DMS53 treated with DMSO at 0.1 percent for 48 hours (cell line): Measurements from ENCODE around the gene B3GALNT2.
A peak's percentile ranks its signal among the peaks of the same experiment; 100 is the strongest.
"Not testable (repeated sequence)": the region's sequence is repeated elsewhere in the genome, so short reads cannot be mapped to it uniquely, and the experiment has no call there.

Source experiments
- DNase-seq: peaks from one replicate; lab custom pipeline; 2025; ENCODE audit not compliant: unreplicated experiment; lab: John Stamatoyannopoulos, UW

B3GALNT2 gene

GRCh38 chr1:235504122-235504493 lies at the start of gene B3GALNT2:
Gene B3GALNT2 (minus strand): TSS chr1:235504452. CDS start chr1:235504252, 200 bp downstream.
- DNase-seq = no peak

DNA sequence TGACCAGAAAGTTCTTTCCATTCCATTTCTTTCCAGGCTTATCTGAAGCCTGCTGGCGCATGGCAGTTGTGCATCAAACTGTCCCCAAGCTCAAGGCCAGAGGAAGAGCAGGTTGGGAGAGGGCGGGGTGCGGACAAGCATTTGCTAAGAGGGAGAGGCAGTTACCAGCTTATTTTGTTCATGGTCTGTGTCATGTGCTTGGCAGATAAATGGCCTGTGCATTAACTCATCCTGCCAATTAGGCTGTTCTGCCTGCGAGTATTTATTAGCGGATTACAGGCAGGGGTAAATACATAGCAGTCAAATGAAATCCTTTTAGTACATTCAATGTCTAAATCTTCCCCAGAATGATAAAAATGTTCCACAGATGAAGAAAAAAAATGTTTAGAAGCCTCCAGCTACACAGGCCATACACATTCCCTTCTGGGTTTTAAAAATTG lies 48.9 kb upstream of the B3GALNT2 start:
- no peak for DNase-seq

DNA sequence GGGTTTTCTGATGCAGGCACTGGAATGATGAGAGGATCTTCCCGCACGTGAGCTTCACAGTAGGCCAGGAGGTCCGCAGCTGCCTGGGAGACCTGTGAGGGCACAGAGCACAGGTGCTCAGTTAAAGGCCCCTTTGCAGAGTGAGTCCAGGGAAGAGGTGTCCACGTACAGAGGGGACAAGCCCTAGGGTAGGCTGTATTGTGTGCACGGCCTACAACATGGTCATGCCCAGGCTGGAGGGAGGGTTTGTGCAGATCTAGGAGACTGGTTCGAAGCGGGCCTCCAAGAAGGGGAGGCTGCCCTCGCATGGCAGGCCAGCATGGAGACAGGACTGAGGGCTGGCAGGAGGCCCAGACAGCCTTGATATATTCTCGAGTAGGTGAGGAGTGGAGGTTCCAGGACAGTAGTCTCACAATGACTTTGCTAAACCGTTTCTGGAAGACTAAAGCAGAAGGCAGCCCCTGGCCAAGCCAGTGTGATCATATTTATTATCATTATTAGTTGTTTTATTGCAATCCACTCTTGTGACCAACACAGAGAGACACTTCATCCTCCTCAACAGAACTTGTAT lies 48.0 kb upstream of the B3GALNT2 start:
- DNase-seq = no peak

DNA sequence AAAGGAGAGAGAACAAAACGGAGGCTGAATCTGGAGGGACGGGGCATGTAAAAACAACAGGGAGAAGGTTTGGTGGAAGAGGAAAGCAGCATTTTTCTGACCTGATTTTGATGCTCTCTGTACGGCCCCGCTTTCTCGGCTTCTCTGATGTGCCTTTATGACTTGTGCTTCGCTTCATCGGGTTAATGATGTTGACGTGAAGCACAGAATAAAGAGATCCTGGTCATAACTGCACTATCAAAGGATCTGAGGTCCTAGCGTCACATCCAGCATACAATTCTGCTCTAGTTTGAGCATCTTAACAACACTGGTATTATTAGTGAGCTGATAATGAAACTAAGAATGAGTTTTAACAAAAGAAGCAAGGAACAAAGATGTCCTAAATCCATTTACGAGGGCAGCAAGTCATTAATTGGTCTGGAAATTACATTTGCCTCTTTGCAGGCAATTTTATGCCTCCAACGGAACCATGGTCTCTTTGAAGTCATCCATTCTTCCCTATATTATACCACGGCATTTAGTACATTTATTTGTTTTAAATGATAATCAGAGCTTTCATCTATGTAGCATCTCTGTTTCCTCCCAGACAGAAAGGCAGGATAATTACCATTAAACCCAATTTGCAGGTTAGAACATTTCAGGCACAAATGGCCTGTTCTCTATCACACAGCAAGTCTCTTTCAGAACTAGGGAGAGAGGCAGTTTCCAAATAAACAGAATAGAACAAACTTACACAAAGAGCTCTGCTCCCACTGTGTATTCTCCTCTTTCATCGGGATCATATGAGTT lies 45.3 kb upstream of the B3GALNT2 start:
- DNase-seq = no peak

DNA sequence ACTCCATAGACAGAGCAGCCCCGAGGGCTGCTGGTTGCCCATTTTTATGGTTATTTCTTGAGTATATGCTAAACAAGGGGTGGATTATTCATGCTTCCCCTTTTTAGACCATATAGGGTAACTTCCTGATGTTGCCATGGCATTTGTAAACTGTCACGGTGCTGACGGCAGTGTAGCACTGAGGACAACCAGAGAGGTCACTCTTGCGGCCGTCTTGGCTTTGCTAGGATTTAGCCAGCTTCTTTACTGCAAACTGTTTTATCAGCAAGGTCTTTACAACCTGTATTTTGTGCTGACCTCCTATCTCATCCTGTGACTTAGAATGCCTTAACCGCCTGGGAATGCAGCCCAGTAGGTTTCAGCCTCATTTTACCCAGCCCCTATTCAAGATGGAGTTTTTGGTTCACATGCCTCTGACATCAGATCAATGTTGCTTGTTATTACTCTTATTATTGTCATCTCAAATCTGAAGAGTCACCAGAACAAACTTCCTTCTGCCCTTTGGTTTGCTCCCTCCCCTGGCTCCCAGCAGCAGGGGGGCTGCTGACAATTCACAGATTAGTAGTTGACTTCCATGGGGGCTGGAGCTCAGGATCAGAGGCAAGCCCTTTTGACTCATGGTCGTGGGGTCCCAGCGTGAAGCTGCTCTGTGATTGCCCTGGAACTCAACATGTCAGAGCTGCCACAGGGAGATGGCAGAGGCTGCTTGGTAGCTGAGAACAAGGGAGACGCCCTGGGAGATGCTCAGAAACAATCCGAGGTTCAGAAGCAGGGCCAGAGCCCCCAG lies 42.3 kb upstream of the B3GALNT2 start:
- DNase-seq = not testable (repeated sequence)

GRCh38 chr1:235545292-235545930 lies 41.2 kb upstream of the B3GALNT2 start:
- no peak for DNase-seq

DNA sequence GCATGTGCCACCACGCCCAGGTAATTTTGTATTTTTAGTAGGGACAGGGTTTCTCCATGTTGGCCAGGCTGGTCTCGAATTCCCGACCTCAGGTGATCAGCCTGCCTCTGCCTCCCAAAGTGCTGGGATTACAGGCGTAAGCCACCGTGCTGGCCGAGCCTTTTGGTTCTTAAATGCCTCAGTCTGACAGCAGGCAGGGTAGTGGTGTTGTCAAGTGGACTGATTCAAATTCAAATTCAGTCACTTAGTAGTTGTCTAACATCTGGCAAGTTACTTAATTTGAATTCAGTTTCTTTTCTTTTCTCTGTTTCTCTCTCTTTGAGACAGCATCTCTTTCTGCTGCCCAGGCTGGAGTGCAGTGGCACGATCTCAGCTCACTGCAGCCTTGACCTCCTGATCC lies 38.6 kb upstream of the B3GALNT2 start:
- DNase-seq = not testable (repeated sequence)

- DNase-seq = no peak
Measured at GRCh38 chr1:235533476-235534168, 29.4 kb upstream of the B3GALNT2 start.

GRCh38 chr1:235532360-235532759 lies 28.1 kb upstream of the B3GALNT2 start:
- no peak for DNase-seq

- DNase-seq = no peak
Measured at GRCh38 chr1:235527196-235527814, 23.1 kb upstream of the B3GALNT2 start.

- no peak for DNase-seq
Measured at GRCh38 chr1:235525314-235525713, 21.1 kb upstream of the B3GALNT2 start.

GRCh38 chr1:235516862-235517446 lies 12.7 kb upstream of the B3GALNT2 start:
- no peak for DNase-seq

- DNase-seq = no peak
Measured at GRCh38 chr1:235515844-235516512, 11.7 kb upstream of the B3GALNT2 start.

GRCh38 chr1:235513495-235514366 lies 9.5 kb upstream of the B3GALNT2 start:
- peak; percentile 62 for DNase-seq

DNA sequence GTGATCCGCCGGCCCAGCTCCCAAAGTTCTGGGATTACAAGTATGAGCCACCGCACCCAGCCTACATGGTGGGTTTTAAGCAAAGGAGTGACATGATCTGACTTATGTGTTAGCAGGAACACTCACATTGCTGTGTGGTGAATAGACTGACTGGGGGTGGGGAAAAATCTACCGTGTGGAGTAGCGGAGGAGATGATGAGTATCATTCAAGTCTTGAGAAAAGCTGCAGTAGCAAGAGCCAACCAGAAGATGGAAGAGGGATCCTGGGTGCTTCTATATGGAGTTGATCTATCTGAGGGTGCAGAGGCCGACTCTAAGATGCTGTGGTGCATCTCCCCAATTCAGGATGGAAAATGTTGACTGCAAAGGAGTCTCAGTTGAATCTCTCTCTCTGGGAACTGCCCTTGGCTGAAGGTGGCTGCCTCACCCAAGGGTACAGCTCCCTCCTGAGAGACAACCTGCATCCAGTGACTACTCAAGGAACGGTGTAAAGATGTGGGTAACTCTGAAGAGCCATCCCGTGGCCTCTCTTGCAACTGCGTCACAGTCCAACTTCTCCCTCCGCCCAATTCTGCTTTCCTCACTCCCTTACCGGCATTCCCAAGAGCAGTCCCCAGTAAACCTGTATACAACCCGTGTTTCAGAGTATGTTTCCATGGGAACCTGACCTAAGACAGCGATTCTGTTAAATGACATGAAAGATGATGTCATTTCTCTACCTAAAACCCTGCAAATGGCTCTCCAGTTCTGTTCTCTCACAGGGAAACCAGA lies 7.4 kb upstream of the B3GALNT2 start:
- DNase-seq = no peak

DNA sequence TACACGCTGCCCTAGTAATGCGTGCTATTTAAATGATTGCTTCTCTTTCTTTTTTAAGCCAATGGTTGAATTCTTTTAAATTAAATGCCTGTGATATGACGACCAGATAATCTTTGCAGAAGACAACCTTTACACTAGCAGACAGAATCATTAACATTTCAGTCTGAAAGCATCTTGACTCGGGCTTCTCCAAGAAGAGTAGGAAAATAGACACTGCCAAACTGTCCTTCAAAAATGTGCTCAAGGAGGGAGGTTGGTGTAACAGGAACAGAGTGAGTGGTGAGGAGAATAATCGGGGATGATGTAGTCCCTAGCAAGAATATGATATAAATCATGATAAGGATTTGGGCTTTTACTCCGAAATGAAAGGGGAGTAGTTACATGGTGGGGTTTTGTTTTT lies 6.6 kb upstream of the B3GALNT2 start:
- DNase-seq = no peak

DNA sequence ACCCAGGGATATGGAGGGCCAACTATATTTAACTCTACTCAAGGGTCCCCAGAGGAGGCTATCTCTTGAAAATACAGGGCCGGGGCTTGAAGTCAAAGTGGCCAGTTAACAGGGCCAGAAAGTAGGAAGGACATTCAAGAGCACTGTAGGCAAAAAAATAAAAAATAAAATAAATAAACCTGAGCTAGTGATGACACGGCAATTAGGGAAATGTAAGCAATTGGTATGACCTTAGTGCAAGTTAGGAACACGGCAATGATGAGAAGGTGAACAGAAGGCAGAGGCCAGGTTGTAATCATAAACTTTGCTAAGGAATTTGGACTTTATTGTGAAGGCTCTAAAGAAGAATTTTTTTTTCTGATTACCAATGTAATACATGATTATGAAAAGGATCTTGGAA lies 3.4 kb upstream of the B3GALNT2 start:
- no peak for DNase-seq
